ENCODE data around the gene JMJD8.

Gene JMJD8

GRCh38 chr16:725463-726187, 41.5 kb upstream of the JMJD8 start:
- Histone ChIP-seq H3K27me3 (ENCODE audit: insufficient read depth, poor library complexity, severe bottlenecking) (no peaks in the 10 kb centered on the region), H3K27ac (replicated peaks) (no peak overlapping the region), H3K4me3 (replicated peaks; ENCODE audit: insufficient read depth, low read length) (no peak overlapping the region)
- TF ChIP-seq REST (IDR thresholded peaks at IDR 0.05; ENCODE audit: insufficient replicate concordance, low read depth) (no peak), SPI1 (IDR thresholded peaks at IDR 0.05; ENCODE audit: borderline replicate concordance, low read depth) (no peak), CTCF (IDR thresholded peaks at IDR 0.05; ENCODE audit: insufficient read depth, low read length) (no peak), POLR2AphosphoS5 (IDR thresholded peaks at IDR 0.05; ENCODE audit: low read depth) (peak; percentile 51; the same call in 1 of the 2 replicates), GABPA (IDR thresholded peaks at IDR 0.05; ENCODE audit: low read depth) (no peak)
- no peak for DNase-seq (ENCODE audit: low read depth in 1 of 2, low spot score in 1 of 2)

- H3K27me3 ChIP-seq (ENCODE audit: insufficient read depth, poor library complexity, severe bottlenecking): no peaks in the 10 kb centered on the region
- DNase-seq (ENCODE audit: low read depth in 1 of 2, low spot score in 1 of 2): no peak
These were observed 40.9 kb upstream of the JMJD8 start for GRCh38 chr16:725041-725376.

More at GRCh38 chr16:725041-725376, 40.9 kb upstream of the JMJD8 start:
- TF ChIP-seq REST (IDR thresholded peaks at IDR 0.05; ENCODE audit: insufficient replicate concordance, low read depth) (no peak), SPI1 (IDR thresholded peaks at IDR 0.05; ENCODE audit: borderline replicate concordance, low read depth) (no peak), CTCF (IDR thresholded peaks at IDR 0.05; ENCODE audit: insufficient read depth, low read length) (no peak), POLR2AphosphoS5 (IDR thresholded peaks at IDR 0.05; ENCODE audit: low read depth) (no peak; the same call in 1 of the 2 replicates), GABPA (IDR thresholded peaks at IDR 0.05; ENCODE audit: low read depth) (no peak)
- Histone ChIP-seq H3K4me3 (replicated peaks; ENCODE audit: insufficient read depth, low read length) (no peak overlapping the region), H3K27ac (replicated peaks) (no peak overlapping the region)
